GM08714 (cell line): ENCODE data around the gene INSYN2B.

Experiments used
- H3K4me3 ChIP-seq: fragments of 200-500 bp; sonication (Bioruptor generic); 2 replicates; pipeline ENCODE4 v1.5.1; 2014; ENCODE audit warnings: mild to moderate bottlenecking, low read length, inconsistent platforms
- ZNF274 ChIP-seq: IDR thresholded peaks from 2 replicates; pipeline ENCODE4 v1.6.1; 2012; ENCODE audit warnings: mild to moderate bottlenecking, low read depth, low read length

The INSYN2B gene

GRCh38 chr5:169989365-169989764, 9.1 kb upstream of the INSYN2B start:
- H3K4me3 ChIP-seq = no peak overlapping the region
- no peak for TF ChIP-seq ZNF274

DNA sequence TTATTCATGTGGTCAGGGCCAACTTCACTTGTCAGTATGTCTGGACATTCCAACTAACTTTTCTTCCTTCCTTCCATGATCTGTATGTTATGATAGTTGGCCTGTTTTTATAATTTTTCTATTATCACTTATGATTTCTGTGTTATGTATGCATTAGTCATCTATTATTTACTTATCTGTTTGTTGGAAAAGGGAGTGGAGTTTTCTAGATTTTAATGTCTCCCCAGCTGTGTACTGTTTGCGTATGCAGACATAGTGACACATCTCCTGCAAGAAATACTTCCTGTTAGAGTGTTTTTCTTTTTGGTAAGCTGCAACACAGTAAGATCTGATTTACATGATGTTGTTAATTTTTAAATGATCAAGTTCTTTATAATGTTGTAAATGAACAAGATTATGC, 8.7 kb upstream of the INSYN2B start:
- no peak for TF ChIP-seq ZNF274
- H3K4me3 ChIP-seq = no peak overlapping the region

- no peak for TF ChIP-seq ZNF274
- H3K4me3 ChIP-seq = no peak overlapping the region
These were observed 7.9 kb upstream of the INSYN2B start for GRCh38 chr5:169988206-169988605.

- no peak overlapping the region for H3K4me3 ChIP-seq
- TF ChIP-seq ZNF274 = no peak
These were observed 424 bp downstream of the INSYN2B start for GRCh38 chr5:169979871-169980270.

DNA sequence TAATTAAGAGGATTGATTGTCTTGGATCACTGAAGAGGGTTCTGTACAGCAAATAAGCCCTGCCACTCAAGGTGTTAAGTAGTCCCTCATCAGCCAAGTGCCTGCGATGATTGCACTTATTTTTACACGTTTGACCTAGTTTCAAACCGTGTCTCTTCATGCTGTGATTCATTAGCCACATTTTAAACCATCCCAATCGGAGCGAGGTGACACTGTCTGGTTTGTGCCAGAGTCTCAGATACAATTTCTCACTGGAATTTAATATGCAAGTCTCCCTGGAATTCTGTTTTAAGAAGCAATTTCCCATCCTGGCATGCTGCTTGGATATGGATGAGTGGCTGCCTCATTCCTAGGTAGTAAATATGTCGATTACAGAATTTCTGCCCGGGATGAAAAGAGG, 1.6 kb downstream of the INSYN2B start:
- no peak overlapping the region for H3K4me3 ChIP-seq
- TF ChIP-seq ZNF274 = no peak

DNA sequence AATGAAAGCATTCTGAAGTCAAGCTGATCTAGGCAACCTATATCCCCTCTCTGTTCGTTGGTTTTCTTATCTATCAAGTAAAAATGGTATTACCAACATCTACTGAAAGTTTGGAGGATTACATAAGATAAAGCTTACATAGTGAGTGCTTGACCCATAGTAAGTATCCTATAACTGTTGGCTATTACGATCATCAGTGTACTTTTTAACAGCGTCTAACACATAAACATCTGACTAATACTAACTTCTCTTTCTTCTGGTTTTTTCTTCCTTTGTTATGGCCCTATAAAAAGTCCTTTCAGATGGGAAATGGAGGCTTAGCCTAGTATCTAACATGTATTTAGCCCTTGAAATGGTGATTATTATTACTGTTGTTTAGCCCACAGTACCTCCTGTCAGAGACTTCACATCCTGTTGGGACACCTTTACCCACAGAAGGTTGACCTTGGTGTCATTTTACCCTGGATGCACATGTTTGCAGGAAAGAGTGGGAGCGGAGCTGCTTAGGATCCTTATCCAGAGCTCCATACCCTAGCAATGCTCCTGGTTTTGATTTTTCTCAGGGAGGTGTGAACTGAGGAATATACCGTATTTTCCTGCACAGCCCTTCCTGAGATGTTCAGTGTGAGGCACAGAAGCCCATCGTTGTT, 6.0 kb downstream of the INSYN2B start:
- H3K4me3 ChIP-seq = no peak overlapping the region
- no peak for TF ChIP-seq ZNF274

- H3K4me3 ChIP-seq = no peak overlapping the region
- no peak for TF ChIP-seq ZNF274
These were observed 7.2 kb downstream of the INSYN2B start for GRCh38 chr5:169973056-169973455.

DNA sequence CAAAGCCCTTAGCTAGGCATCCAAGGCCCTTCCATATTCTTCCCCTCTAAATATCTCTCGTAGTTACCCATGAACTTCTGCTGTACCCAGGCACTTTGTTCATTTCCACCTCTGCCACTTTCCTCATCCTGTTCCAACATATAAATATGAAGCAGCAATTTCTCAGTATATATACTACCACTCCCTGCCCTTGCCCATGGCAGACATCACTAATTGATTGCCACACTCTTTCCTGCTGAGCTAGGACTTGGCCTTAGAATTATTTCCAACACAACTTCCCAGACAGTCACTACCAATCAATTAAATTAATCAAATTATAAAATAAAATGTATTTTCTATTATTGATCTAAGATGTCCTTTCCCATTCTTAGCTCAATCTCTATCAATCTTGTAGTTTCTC, 8.5 kb downstream of the INSYN2B start:
- H3K4me3 ChIP-seq = no peak overlapping the region

DNA sequence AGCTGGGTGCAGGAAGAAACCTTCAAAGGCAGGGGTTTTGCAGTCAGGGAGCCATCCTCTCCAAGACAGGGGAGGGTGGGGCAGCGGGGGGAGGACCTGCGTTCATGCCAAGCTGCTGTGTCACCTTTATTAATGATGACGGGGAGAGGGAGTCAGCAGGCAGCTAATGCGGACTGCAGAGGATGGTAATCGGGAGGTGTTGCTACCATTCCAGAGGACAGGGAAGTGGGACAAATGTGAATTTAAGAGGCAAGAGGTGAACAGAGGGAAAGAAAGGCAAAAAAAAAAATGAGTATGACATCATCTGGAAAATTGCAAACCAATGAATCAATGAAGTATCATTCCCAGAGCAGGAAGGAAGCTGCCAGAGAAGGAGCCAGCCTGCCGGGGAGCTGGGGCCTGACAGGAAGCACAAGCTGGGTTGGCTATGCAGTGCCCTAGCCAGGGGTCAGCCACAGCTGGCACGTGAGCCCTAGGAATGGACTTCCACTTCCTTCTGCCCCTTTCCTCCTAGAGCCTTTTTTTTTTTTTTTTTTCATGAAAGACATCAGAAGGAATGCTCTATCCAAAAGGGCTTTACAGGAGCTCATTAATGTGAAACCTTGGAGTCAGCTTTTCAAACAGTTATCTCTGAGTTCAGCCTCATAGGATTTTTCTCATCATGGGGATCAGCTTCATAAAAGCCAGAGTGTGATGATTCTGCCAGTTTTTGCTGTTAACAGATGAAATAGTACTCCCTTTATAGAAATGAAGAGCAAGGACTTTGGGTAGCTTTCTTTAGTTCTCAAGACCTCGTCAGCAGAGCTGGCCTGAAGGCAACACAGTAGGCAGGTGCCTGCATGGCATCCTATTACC, 9.2 kb downstream of the INSYN2B start:
- H3K4me3 ChIP-seq = no peak overlapping the region
- no peak for TF ChIP-seq ZNF274

More for the DNA sequence above, 8.5 kb downstream of the INSYN2B start:
- no peak for TF ChIP-seq ZNF274

- H3K4me3 ChIP-seq = no peak overlapping the region
- TF ChIP-seq ZNF274 = no peak
These were observed 10.0 kb downstream of the INSYN2B start for GRCh38 chr5:169970339-169970738.

- H3K4me3 ChIP-seq = no peak overlapping the region
- TF ChIP-seq ZNF274 = no peak
These were observed 16.0 kb downstream of the INSYN2B start for GRCh38 chr5:169964246-169964645.

GRCh38 chr5:169960659-169961058, 19.6 kb downstream of the INSYN2B start:
- no peak for TF ChIP-seq ZNF274
- no peak overlapping the region for H3K4me3 ChIP-seq

DNA sequence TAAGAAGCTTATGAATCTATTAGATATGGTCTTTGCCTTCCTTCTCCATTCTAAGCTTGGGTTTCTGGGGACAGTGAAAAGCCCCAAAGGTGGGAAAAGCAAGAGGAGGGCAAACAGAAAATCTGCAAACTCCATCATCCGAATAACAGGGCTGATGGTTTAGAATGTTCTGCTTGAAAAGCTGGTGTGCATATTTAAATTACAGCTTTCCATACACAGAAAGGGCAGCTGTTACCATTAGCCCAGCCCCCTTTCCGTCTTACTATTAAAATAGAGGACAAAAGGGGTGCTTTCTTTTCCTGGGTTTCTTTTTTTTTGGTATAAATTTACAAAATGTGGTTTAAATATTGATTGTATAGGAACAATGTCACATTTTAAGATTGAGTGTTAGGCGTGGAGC, 22.0 kb downstream of the INSYN2B start:
- TF ChIP-seq ZNF274 = no peak
- H3K4me3 ChIP-seq = no peak overlapping the region

- no peak overlapping the region for H3K4me3 ChIP-seq
- no peak for TF ChIP-seq ZNF274
These were observed 23.5 kb downstream of the INSYN2B start for GRCh38 chr5:169956756-169957155.

- H3K4me3 ChIP-seq = no peak overlapping the region
- no peak for TF ChIP-seq ZNF274
These were observed 24.2 kb downstream of the INSYN2B start for GRCh38 chr5:169956126-169956525.
